ENCODE data around the gene RAB20. TPM values are rescaled to one million over a fixed set of nuclear protein-coding genes. Genes with fewer than 3 reads are reported as not detected.
"Not testable (repeated sequence)": the region's sequence is repeated elsewhere in the genome, so short reads cannot be mapped to it uniquely, and the experiment has no call there.

RAB20 gene
- total RNA-seq, 1 donor from 2014 or later, result 51.3 TPM

DNA sequence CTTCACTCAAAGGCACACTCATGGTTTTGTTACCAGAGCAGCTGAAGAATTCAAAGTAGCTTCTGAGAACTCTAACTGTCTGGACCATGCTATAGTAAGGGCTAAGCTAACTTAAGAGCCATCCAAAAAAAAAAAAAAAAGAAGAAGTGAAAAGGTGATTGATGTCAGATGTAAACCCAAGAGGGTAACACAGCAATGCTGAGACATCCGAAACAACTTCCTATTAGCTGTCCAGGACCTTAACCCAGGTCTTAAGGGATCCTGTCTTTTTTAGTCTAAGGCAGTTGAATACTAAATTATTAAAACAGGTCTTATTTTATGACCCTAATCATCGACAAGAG is 11.2 kb upstream of the RAB20 start:
- no peak for DNase-seq
- no peaks in the 10 kb centered on the region for H3K36me3 ChIP-seq
- peaks cover 25% of the 10 kb centered on the region for H3K27me3 ChIP-seq (ENCODE audit: low read depth)
- intact Hi-C loops (cut with DNase I), result no loop called here
- H3K9me3 ChIP-seq, result no peaks in the 10 kb centered on the region
- no peaks in the 10 kb centered on the region for H3K4me1 ChIP-seq
- no peak overlapping the region for H3K4me3 ChIP-seq
- no peak overlapping the region for H3K27ac ChIP-seq
- ATAC-seq, result no peak
- TF ChIP-seq, protein P1, sequence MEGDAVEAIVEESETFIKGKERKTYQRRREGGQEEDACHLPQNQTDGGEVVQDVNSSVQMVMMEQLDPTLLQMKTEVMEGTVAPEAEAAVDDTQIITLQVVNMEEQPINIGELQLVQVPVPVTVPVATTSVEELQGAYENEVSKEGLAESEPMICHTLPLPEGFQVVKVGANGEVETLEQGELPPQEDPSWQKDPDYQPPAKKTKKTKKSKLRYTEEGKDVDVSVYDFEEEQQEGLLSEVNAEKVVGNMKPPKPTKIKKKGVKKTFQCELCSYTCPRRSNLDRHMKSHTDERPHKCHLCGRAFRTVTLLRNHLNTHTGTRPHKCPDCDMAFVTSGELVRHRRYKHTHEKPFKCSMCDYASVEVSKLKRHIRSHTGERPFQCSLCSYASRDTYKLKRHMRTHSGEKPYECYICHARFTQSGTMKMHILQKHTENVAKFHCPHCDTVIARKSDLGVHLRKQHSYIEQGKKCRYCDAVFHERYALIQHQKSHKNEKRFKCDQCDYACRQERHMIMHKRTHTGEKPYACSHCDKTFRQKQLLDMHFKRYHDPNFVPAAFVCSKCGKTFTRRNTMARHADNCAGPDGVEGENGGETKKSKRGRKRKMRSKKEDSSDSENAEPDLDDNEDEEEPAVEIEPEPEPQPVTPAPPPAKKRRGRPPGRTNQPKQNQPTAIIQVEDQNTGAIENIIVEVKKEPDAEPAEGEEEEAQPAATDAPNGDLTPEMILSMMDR (IDR thresholded peaks at IDR 0.05), result no peak

DNA sequence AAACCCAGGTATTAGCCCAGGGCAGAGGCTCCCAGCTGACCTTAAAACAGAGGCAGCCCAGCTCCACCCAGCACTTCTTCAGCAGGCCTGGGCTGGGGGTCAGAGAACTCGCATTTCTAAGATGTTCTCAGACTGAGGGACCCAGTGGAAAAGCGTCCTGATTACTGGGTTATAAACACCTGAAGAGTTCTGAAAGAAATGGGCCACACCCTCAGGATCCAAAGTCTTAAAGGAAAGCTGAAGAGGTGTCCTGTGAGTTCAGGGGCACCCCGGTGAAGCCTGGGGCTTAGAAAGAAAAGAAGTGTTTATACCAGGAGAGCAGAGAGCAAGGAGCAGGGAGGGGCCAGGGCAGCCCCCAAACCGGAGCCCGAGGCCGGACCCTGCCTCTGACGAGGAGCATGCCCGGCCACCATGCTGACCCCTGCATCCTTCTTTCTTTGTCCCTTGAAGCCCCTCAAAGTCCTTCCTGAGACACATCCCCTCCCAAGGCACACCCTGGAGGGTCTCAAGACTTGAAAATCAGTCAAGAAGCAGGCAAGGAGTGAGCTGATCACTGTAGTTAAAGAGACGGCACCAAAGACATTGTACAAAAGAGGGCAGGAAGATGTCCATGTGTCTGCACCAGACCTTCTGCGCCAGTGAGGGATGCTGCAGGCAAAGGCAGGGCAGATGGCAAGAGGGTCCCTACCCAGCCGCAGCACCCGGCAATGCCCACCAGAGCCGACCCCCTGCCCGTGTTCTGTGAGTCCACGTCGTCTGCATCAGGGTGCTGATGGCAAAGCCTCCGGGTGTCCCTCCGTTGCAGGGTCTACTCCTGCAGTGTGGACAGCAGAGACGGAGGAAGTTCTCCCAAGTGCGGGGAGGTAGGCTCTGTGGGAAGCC is 10.6 kb upstream of the RAB20 start:
- no peaks in the 10 kb centered on the region for H3K9me3 ChIP-seq
- no peaks in the 10 kb centered on the region for H3K36me3 ChIP-seq
- no peaks in the 10 kb centered on the region for H3K4me1 ChIP-seq
- H3K4me3 ChIP-seq, result no peak overlapping the region
- TF ChIP-seq, protein P1 (IDR thresholded peaks at IDR 0.05), result no peak
- no peak for DNase-seq
- ATAC-seq, result no peak
- H3K27me3 ChIP-seq (ENCODE audit: low read depth), result peaks cover 25% of the 10 kb centered on the region
- no peak overlapping the region for H3K27ac ChIP-seq
- intact Hi-C loops (cut with DNase I), result no loop called here

DNA sequence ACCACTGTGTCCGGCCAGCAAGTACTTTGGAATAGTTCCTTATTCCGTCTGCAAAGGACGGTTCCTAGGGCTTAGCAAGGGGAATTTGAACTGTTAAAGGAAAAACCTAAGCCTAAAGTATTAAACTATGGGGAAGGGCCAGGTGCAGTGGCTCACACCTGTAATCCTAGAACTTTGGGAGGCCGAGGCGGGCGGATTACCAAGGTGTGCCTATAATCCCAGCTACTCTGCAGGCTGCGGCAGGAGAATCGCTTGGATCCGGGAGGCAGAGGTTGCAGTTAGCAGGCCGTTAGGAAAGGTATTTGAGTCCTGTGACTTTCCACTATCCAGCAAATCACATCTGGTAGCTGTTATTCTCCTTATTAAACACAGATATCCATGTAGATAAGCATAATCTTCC is 9.4 kb upstream of the RAB20 start:
- intact Hi-C loops (cut with DNase I), result no loop called here
- H3K27me3 ChIP-seq (ENCODE audit: low read depth), result peaks cover 25% of the 10 kb centered on the region
- TF ChIP-seq, protein P1 (IDR thresholded peaks at IDR 0.05), result no peak
- ATAC-seq (no peak), DNase-seq (no peak)
- no peaks in the 10 kb centered on the region for H3K9me3 ChIP-seq
- H3K36me3 ChIP-seq, result no peaks in the 10 kb centered on the region
- H3K4me1 ChIP-seq, result no peaks in the 10 kb centered on the region
- H3K4me3 ChIP-seq, result no peak overlapping the region
- no peak overlapping the region for H3K27ac ChIP-seq

DNA sequence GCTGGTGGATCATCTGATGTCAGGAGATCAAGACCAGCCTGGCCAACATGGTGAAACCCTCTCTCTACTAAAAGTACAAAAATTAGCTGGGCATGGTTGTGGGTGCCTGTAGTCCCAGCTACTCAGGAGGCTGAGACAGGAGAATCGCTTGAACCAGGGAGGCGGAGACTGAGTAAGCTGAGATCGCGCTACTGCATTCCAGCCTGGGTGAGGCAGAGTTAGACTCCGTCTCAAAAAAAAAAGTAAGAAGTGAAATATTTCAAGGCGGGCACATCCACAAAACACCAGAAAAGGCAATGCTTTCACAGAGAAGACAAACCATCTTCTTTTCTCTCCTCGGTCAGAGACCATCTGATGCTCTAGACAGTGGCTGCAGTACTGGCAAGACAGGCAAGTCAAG is 8.4 kb upstream of the RAB20 start:
- H3K4me1 ChIP-seq; intact Hi-C loops (cut with DNase I); H3K9me3 ChIP-seq; H3K4me3 ChIP-seq; H3K36me3 ChIP-seq; ATAC-seq; H3K27ac ChIP-seq; DNase-seq: not testable (repeated sequence)
- peaks cover 25% of the 10 kb centered on the region for H3K27me3 ChIP-seq (ENCODE audit: low read depth)

DNA sequence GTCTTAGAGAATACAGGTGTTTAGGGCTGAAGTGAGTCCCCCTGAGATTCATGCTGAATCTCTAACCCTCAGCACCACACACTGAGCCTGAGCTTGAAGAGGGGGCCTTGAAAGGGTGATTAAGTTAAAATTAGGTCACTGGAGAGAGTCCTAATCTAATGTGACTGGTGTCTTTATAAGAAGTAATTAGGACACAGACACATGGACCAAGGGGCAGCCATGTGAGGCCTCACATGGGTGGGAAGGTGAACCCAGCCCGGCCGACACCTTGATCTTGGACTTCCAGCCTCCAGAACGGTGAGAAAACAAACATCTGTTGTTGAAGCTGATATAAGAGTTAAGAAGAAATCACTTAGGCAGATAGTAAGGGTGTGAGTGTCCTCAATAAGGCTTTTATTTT is 7.1 kb upstream of the RAB20 start:
- intact Hi-C loops (cut with DNase I), result no loop called here
- DNase-seq, result no peak

DNA sequence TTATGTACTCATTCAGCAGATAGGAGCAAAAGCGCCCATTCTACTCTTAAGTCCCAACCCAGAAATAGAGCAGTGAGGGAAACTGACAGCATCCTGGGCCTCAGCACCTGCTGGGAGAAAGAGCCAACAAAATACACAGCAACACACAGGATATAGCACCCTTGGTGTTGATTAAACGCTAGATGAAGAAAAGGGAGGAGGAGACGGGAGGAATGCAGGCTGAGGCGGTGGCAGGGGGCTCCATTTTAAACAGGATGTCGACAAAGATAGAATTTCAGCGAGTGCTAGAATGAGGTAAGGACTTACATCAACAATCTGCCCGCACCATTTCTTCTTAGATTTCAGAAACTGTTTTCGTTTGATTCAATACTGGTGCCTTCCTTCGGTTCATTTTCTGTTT is 4.6 kb upstream of the RAB20 start:
- Histone ChIP-seq H3K27ac (no peak overlapping the region), H3K4me1 (peaks cover 13% of the 10 kb centered on the region), H3K9me3 (no peaks in the 10 kb centered on the region), H3K4me3 (no peak overlapping the region), H3K27me3 (ENCODE audit: low read depth) (peaks cover 6% of the 10 kb centered on the region), H3K36me3 (no peaks in the 10 kb centered on the region)
- DNase-seq (no peak), ATAC-seq (no peak)
- intact Hi-C loops (cut with DNase I), result no loop called here
- TF ChIP-seq, protein P1 (IDR thresholded peaks at IDR 0.05), result no peak

More for the DNA sequence above, 7.1 kb upstream of the RAB20 start:
- Histone ChIP-seq H3K4me1 (peaks cover under 1% of the 10 kb centered on the region), H3K27me3 (ENCODE audit: low read depth) (peaks cover 20% of the 10 kb centered on the region), H3K9me3 (no peaks in the 10 kb centered on the region), H3K4me3 (no peak overlapping the region), H3K36me3 (no peaks in the 10 kb centered on the region), H3K27ac (no peak overlapping the region)
- TF ChIP-seq, protein P1 (IDR thresholded peaks at IDR 0.05), result no peak
- no peak for ATAC-seq
